HL-60 (cell line): ENCODE data around the gene NAV2.

Experiments
- DNase-seq, 2 experiments: peaks; one replicate each; pipeline ENCODE4 v3.0.0-alpha.2; 2010 to 2020; ENCODE audit warnings: low read depth in 1 of 2, low spot score in 1 of 2
- H3K27ac ChIP-seq: fragments of 250-450 bp; sonication (Bioruptor Pico); replicated peaks from 2 replicates; pipeline ENCODE4 v1.5.1; 2020; ENCODE audit warnings: mild to moderate bottlenecking, moderate library complexity
- H3K27me3 ChIP-seq: fragments of 250-450 bp; sonication (Bioruptor Pico); 2 replicates; pipeline ENCODE4 v1.5.1; 2021; ENCODE audit warnings: mild to moderate bottlenecking, moderate library complexity; ENCODE audit not compliant: insufficient read depth, poor library complexity, severe bottlenecking
- H3K4me3 ChIP-seq: replicated peaks from 2 replicates; pipeline ENCODE4 v1.5.1; 2011; ENCODE audit warnings: mild to moderate bottlenecking, control low read depth, low read length; ENCODE audit not compliant: insufficient read depth
- CTCF ChIP-seq: IDR thresholded peaks from one replicate; pipeline ENCODE4 v1.5.1; 2011; ENCODE audit warnings: low read length, control low read depth, inconsistent platforms; ENCODE audit not compliant: insufficient read depth
- GABPA ChIP-seq: IDR thresholded peaks from 2 replicates; pipeline ENCODE4 v1.6.1; 2012; ENCODE audit warnings: low read depth
- POLR2AphosphoS5 ChIP-seq: IDR thresholded peaks from 2 replicates; pipeline ENCODE4 v1.6.1; 2012; ENCODE audit warnings: low read depth
- REST ChIP-seq: IDR thresholded peaks from 2 replicates; pipeline ENCODE4 v1.6.1; 2012; ENCODE audit warnings: low read depth; ENCODE audit not compliant: insufficient replicate concordance
- SPI1 ChIP-seq: IDR thresholded peaks from 2 replicates; pipeline ENCODE4 v1.6.1; 2012; ENCODE audit warnings: low read depth, mild to moderate bottlenecking, borderline replicate concordance

The NAV2 gene

GRCh38 chr11:19672586-19673206, 39.9 kb upstream of the NAV2 start:
- TF ChIP-seq REST (no peak), CTCF (no peak), GABPA (no peak), SPI1 (no peak), POLR2AphosphoS5 (no peak)
- no peak for DNase-seq

GRCh38 chr11:19673924-19674729, 38.5 kb upstream of the NAV2 start:
- Histone ChIP-seq H3K27me3 (no peaks in the 10 kb centered on the region), H3K4me3 (no peak overlapping the region), H3K27ac (no peak overlapping the region)
- no peak for DNase-seq
- TF ChIP-seq CTCF = no peak
- no peak for TF ChIP-seq POLR2AphosphoS5
- no peak for TF ChIP-seq REST
- TF ChIP-seq GABPA = no peak
- TF ChIP-seq SPI1 = no peak

More at GRCh38 chr11:19672586-19673206, 39.9 kb upstream of the NAV2 start:
- Histone ChIP-seq H3K27me3 (no peaks in the 10 kb centered on the region), H3K27ac (no peak overlapping the region), H3K4me3 (no peak overlapping the region)

- no peak for TF ChIP-seq CTCF
- TF ChIP-seq REST = no peak
- TF ChIP-seq POLR2AphosphoS5 = no peak
- TF ChIP-seq SPI1 = no peak
- no peak for TF ChIP-seq GABPA
- Histone ChIP-seq H3K4me3 (no peak overlapping the region), H3K27ac (no peak overlapping the region), H3K27me3 (no peaks in the 10 kb centered on the region)
- DNase-seq = no peak
These were observed 37.8 kb upstream of the NAV2 start for GRCh38 chr11:19674836-19675235.
